ENCODE data around the gene FOS. TPM values are rescaled to one million over a fixed set of nuclear protein-coding genes. Genes with fewer than 3 reads are reported as not detected.

Gene FOS
- polyA plus RNA-seq, 1 donor from 2014 or later, result 296 TPM

DNA sequence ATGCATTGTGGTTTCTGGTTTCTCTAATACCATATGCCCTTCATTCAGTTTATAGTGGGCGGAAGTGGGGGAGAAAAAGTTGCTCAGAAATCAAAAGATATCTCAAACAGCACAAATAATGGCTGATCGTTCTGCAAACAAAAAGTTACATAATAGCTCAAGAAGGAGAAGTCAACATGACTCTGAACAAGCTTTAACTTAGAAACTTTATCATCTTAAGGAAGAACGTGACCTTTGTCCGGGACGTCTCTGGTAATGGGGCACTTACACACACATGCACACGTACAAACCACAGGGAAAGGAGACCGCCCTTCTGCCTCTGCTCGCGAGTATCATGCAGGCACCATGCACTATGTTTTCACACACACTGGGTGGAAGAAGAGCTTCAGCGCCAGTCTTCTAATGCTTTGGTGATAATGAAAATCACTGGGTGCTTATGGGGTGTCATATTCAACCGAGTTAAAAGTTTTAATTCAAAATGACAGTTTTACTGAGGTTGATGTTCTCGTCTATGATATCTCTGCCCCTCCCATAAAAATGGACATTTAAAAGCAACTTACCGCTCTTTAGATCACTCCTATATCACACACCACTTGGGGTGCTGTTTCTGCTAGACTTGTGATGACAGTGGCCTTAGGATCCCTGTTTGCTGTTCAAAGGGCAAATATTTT, 4.7 kb downstream of the FOS start:
- Histone ChIP-seq H2AFZ (ENCODE audit: low read depth, low read length) (no peak overlapping the region), H3K27me3 (ENCODE audit: insufficient read depth, low read depth, low read length) (peaks cover 6% of the 10 kb centered on the region), H4K20me1 (ENCODE audit: insufficient read depth) (no peaks in the 10 kb centered on the region), H3K4me2 (ENCODE audit: low read length) (no peak overlapping the region), H3F3A (ENCODE audit: insufficient read depth, low read length, poor library complexity, severe bottlenecking) (no peaks in the 10 kb centered on the region), H3K4me3 (ENCODE audit: low read length) (no peak overlapping the region), H3K9ac (ENCODE audit: low read length) (no peak overlapping the region), H3K9me2 (ENCODE audit: insufficient read depth, low read length) (no peaks in the 10 kb centered on the region), H3K27ac (ENCODE audit: low read length) (no peak overlapping the region), H3K9me3 (ENCODE audit: low read length) (no peaks in the 10 kb centered on the region), H3K79me2 (replicated peaks; ENCODE audit: insufficient read depth, low read length) (no peaks in the 10 kb centered on the region), H3K36me3 (ENCODE audit: insufficient read depth, low read length) (no peaks in the 10 kb centered on the region)
- no peak for TF ChIP-seq SMC3 (conservative IDR thresholded peaks at IDR 0.05; ENCODE audit: poor library complexity)
- no peak for TF ChIP-seq RAD21 (conservative IDR thresholded peaks at IDR 0.05)
- TF ChIP-seq POLR2AphosphoS5 (IDR thresholded peaks at IDR 0.05), result no peak

DNA sequence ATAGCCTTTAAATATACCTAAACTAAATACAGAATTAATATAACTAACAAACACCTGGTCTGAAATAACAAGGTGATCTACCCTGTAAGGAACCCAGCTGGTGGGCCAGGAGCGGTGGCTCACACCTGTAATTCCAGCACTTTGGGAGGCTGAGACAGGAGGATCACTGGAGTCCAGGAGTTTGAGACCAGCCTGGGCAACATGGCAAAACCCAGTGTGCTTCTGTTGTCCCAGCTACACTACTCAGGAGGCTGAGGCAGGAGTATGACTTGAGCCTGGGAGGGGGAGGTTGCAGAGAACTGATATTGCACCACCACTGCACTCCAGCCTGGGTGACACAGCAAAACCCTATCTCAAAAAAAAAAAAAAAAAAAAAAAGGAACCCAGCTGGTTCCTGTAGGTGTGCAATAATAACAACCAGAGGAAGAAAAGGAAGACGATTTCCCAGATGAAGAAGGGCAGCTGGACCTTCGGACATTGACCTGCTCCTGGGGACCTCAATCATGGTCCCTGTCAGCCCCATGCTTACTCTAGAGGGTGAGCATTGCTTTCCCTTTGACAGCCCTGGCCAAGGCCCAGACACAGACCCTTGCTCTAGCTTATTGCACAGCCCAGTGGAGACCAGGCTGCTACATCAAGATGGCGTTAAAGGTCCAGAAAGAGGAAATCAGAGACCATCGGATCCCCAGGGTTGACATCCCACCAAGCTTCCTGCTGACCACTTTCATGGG, 5.4 kb downstream of the FOS start:
- H3K79me2 ChIP-seq (replicated peaks; ENCODE audit: insufficient read depth, low read length), result no peaks in the 10 kb centered on the region
- peaks cover 6% of the 10 kb centered on the region for H3K27me3 ChIP-seq (ENCODE audit: insufficient read depth, low read depth, low read length)
- H3K4me3 ChIP-seq (ENCODE audit: low read length), result no peak overlapping the region
- H3K9me2 ChIP-seq (ENCODE audit: insufficient read depth, low read length), result no peaks in the 10 kb centered on the region
- no peaks in the 10 kb centered on the region for H3F3A ChIP-seq (ENCODE audit: insufficient read depth, low read length, poor library complexity, severe bottlenecking)
- no peaks in the 10 kb centered on the region for H3K9me3 ChIP-seq (ENCODE audit: low read length)
- TF ChIP-seq EZH2 (IDR thresholded peaks at IDR 0.05; ENCODE audit: borderline replicate concordance, insufficient read depth, low read length, poor library complexity, severe bottlenecking) (no peak), POLR2AphosphoS5 (IDR thresholded peaks at IDR 0.05) (no peak), MXI1 (conservative IDR thresholded peaks at IDR 0.05; ENCODE audit: poor library complexity, severe bottlenecking) (no peak), SMC3 (conservative IDR thresholded peaks at IDR 0.05; ENCODE audit: poor library complexity) (no peak), RAD21 (conservative IDR thresholded peaks at IDR 0.05) (no peak), REST (IDR thresholded peaks at IDR 0.05; ENCODE audit: borderline replicate concordance) (no peak), EP300 (conservative IDR thresholded peaks at IDR 0.05; ENCODE audit: poor library complexity, severe bottlenecking) (no peak), TAF1 (IDR thresholded peaks at IDR 0.05; ENCODE audit: low read depth) (no peak)
- TF ChIP-seq, protein P1, sequence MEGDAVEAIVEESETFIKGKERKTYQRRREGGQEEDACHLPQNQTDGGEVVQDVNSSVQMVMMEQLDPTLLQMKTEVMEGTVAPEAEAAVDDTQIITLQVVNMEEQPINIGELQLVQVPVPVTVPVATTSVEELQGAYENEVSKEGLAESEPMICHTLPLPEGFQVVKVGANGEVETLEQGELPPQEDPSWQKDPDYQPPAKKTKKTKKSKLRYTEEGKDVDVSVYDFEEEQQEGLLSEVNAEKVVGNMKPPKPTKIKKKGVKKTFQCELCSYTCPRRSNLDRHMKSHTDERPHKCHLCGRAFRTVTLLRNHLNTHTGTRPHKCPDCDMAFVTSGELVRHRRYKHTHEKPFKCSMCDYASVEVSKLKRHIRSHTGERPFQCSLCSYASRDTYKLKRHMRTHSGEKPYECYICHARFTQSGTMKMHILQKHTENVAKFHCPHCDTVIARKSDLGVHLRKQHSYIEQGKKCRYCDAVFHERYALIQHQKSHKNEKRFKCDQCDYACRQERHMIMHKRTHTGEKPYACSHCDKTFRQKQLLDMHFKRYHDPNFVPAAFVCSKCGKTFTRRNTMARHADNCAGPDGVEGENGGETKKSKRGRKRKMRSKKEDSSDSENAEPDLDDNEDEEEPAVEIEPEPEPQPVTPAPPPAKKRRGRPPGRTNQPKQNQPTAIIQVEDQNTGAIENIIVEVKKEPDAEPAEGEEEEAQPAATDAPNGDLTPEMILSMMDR (IDR thresholded peaks at IDR 0.05; ENCODE audit: poor library complexity, severe bottlenecking), result no peak
- no peaks in the 10 kb centered on the region for H3K36me3 ChIP-seq (ENCODE audit: insufficient read depth, low read length)
- no peaks in the 10 kb centered on the region for H4K20me1 ChIP-seq (ENCODE audit: insufficient read depth)
- no peak overlapping the region for H2AFZ ChIP-seq (ENCODE audit: low read depth, low read length)
- no peak overlapping the region for H3K9ac ChIP-seq (ENCODE audit: low read length)
- H3K4me2 ChIP-seq (ENCODE audit: low read length), result no peak overlapping the region
- H3K27ac ChIP-seq (ENCODE audit: low read length), result no peak overlapping the region
